Muscle layer of colon (tissue), 2 donors: Measurements from ENCODE around the gene KCNMA1.
"Not testable (repeated sequence)": the region's sequence is repeated elsewhere in the genome, so short reads cannot be mapped to it uniquely, and the experiment has no call there.

Experiments
- H3K27ac ChIP-seq: one replicate; pipeline ENCODE4 v1.7.0; 2013; ENCODE audit warnings: low read depth, mild to moderate bottlenecking, low read length, moderate library complexity
- H3K27me3 ChIP-seq, 2 donors: one replicate each; pipeline ENCODE4 v1.7.0; 2013; ENCODE audit warnings: low read length in 2 of 2, mild to moderate bottlenecking in 2 of 2; ENCODE audit not compliant: insufficient read depth in 2 of 2, control insufficient read depth in 1 of 2
- H3K36me3 ChIP-seq: one replicate; pipeline ENCODE4 v1.7.0; 2013; ENCODE audit warnings: mild to moderate bottlenecking, low read length; ENCODE audit not compliant: insufficient read depth
- H3K4me1 ChIP-seq: one replicate; pipeline ENCODE4 v1.7.0; 2013; ENCODE audit warnings: mild to moderate bottlenecking, low read length; ENCODE audit not compliant: insufficient read depth
- H3K4me3 ChIP-seq, 2 donors: one replicate each; pipeline ENCODE4 v1.7.0; 2013; ENCODE audit warnings: low read length in 2 of 2, low read depth in 1 of 2, mild to moderate bottlenecking in 1 of 2, moderate library complexity in 1 of 2
- H3K9ac ChIP-seq: one replicate; pipeline ENCODE4 v1.7.0; 2013; ENCODE audit warnings: low read length
- H3K9me3 ChIP-seq: one replicate; pipeline ENCODE4 v1.7.0; 2013; ENCODE audit warnings: mild to moderate bottlenecking, low read length
- donor health status: abdominal sarcoma.
- donor health status: Adenocarcinoma of cecum.

KCNMA1 gene

DNA sequence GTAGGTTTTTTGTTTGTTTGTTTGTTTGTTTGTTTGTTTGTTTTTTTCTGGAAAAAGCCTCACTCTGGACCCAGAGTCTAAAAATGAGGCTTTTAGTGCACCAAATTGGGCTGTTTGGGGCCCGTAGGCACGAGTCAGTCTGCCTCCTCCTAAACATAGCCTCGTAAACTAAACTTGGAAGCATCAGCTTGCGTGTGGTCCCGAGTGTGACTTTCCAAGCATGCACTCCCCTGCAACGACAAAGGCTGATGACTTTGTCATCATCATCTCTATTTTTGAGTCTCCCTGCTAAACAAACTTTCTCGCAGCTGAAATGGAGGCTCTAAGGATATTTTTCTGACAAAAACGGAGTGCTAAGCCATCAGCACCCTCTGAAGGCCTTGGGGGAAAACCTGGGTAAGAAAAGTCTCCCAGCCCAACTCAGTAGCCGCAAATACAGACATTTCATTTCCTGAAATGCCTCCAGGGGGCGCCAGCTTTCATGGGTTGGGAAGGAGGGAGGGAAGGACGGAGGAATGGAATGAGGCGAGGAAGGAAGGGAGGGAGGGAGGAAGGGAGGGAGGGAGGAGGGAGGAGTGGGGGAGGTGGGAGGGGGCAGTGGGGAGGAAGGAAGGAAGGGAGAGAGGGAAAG is 245.9 kb downstream of the KCNMA1 start:
- Histone ChIP-seq H3K4me1 (peaks cover 82% of the 10 kb centered on the region), H3K9me3 (no peaks in the 10 kb centered on the region), H3K27me3 (no peaks in the 10 kb centered on the region), H3K36me3 (no peaks in the 10 kb centered on the region), H3K9ac (peak overlapping the region; percentile 41), H3K4me3 (peak overlapping the region in 1 of 2 donors; percentile 16), H3K27ac (peak overlapping the region; percentile 81)

DNA sequence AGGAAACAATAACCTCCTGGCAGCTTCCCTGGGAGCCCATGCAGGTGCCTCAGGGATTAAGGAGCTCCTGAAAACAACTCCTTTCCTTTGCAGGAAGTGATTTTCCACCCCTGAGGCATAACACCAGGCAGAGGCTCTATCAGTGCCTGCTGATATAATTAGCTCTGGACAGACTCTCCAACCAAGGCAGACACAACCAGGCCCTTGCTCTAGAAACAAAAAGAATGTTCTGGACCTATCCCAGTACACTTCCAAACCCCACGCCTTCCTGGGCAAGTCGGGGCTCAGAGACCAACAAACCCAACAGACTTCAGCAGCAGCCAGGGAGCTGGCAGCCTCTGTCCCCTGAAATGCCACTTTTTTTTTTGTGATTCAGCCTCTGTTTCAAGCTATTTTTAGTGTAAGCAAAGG is 247.1 kb downstream of the KCNMA1 start:
- no peak overlapping the region for H3K9ac ChIP-seq

DNA sequence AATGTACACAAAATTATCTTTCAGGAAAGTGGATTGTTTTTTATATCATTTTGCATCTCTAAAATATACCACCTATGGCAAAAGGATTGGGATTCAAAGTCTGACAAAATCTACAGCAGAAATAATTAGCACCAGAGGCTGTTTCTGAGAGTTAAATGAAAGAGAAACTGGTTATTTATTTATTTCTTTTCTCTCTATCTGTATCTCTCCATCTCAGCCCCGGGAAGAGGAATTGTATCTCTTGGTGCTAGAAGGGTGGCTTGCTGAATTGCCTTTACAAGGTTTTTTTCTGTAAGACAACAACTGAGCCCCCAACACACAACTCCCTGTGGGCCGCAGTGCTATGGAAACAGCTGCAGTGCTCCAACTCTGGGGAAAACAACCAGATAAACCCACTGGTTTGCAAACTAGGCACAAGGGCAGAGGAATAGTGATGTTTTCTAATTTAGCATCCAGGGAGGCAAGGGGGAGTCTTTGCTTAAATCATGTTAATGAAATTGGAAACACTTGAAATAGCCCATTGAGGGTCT is 249.0 kb downstream of the KCNMA1 start:
- Histone ChIP-seq H3K4me3 (no peak overlapping the region), H3K27me3 (no peaks in the 10 kb centered on the region), H3K4me1 (peaks cover 79% of the 10 kb centered on the region), H3K27ac (peak overlapping the region; percentile 39), H3K36me3 (no peaks in the 10 kb centered on the region), H3K9me3 (no peaks in the 10 kb centered on the region), H3K9ac (no peak overlapping the region)

More for the DNA sequence above, 247.1 kb downstream of the KCNMA1 start:
- no peak overlapping the region for H3K4me3 ChIP-seq
- H3K4me1 ChIP-seq, result peaks cover 92% of the 10 kb centered on the region
- H3K27me3 ChIP-seq, result no peaks in the 10 kb centered on the region
- H3K36me3 ChIP-seq, result no peaks in the 10 kb centered on the region
- H3K9me3 ChIP-seq, result no peaks in the 10 kb centered on the region
- H3K27ac ChIP-seq, result peak overlapping the region; percentile 81

- not testable (repeated sequence) for H3K36me3 ChIP-seq, H3K27me3 ChIP-seq, H3K9me3 ChIP-seq, H3K4me3 ChIP-seq, H3K9ac ChIP-seq
- H3K27ac ChIP-seq, result peak overlapping the region; percentile 24
- peaks cover 70% of the 10 kb centered on the region for H3K4me1 ChIP-seq
Measured at GRCh38 chr10:77387701-77388100, 249.9 kb downstream of the KCNMA1 start.

DNA sequence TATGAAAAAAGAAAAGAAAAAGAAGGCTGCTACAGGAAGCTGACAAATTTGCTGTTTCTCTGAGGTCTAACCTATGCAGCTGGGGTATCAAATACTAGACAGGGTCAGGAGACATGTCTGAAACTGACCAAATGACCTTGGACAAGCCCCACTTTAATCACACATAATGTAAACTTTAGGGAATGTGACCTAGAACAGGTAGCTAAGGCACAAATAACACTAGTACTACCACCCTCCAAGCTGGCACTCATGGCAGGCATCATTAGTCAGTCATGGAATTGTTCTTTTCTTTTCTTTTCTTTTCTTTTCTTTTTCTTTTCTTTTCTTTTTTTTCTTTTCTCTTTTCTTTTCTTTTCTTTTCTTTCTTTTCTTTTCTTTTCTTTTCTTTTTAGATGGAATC is 250.4 kb downstream of the KCNMA1 start:
- H3K27ac ChIP-seq, result peak overlapping the region; percentile 45
- peaks cover 65% of the 10 kb centered on the region for H3K4me1 ChIP-seq
- H3K4me3 ChIP-seq, result no peak overlapping the region
- no peak overlapping the region for H3K9ac ChIP-seq
- H3K27me3 ChIP-seq, result no peaks in the 10 kb centered on the region
- no peaks in the 10 kb centered on the region for H3K9me3 ChIP-seq
- H3K36me3 ChIP-seq, result no peaks in the 10 kb centered on the region

DNA sequence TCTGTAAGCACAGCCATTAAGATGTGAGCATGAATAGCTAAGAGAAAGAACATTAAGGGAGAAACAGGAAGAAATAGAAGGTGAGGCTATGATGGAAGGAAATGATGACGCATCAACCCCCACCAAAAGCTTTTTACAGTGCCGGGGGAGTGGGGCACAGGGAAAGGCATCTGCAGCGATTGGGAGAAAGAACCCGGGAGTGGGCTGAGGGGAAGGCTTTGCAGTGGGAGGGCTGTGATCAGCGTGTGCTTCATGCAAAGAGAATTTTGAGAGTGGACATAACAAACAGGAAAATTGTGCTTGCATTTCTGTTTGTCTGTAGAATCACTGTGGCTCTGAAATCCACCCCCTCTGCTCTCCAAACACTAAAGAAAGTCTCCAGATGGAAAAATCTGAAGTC is 250.8 kb downstream of the KCNMA1 start:
- H3K9me3 ChIP-seq, result no peaks in the 10 kb centered on the region
- no peak overlapping the region for H3K4me3 ChIP-seq
- no peak overlapping the region for H3K9ac ChIP-seq
- no peaks in the 10 kb centered on the region for H3K27me3 ChIP-seq
- H3K4me1 ChIP-seq, result peaks cover 63% of the 10 kb centered on the region
- H3K36me3 ChIP-seq, result no peaks in the 10 kb centered on the region
- H3K27ac ChIP-seq, result peak overlapping the region; percentile 45

DNA sequence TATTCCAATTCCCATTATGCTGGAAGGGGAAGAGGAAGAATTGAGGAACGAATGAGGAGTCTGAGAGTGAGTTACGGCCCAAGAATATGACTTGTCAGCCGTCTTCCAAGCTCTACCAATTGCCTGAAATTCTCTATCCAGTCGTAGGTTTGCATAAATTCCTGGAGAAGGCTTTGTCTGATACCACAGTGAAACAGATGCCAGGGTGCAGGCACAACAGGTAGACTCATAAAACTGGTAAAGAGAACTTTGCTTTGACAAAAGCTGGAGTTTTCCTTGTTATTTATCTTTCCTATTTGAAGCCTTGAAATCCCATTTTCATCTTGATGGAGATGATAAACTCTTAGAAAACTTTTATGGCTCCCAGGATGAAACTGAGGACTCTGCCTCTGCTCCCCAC is 251.2 kb downstream of the KCNMA1 start:
- Histone ChIP-seq H3K4me3 (no peak overlapping the region), H3K9me3 (no peaks in the 10 kb centered on the region), H3K36me3 (no peaks in the 10 kb centered on the region), H3K27ac (peak overlapping the region; percentile 45), H3K27me3 (no peaks in the 10 kb centered on the region), H3K9ac (no peak overlapping the region), H3K4me1 (peaks cover 59% of the 10 kb centered on the region)

- H3K27ac ChIP-seq, result no peak overlapping the region
- no peaks in the 10 kb centered on the region for H3K36me3 ChIP-seq
- no peaks in the 10 kb centered on the region for H3K27me3 ChIP-seq
- H3K9me3 ChIP-seq, result no peaks in the 10 kb centered on the region
- H3K9ac ChIP-seq, result no peak overlapping the region
- peaks cover 48% of the 10 kb centered on the region for H3K4me1 ChIP-seq
- H3K4me3 ChIP-seq, result no peak overlapping the region
Measured at GRCh38 chr10:77385315-77385714, 252.3 kb downstream of the KCNMA1 start.

GRCh38 chr10:77383861-77384553 is 253.6 kb downstream of the KCNMA1 start:
- Histone ChIP-seq H3K9ac (no peak overlapping the region), H3K36me3 (no peaks in the 10 kb centered on the region), H3K27me3 (no peaks in the 10 kb centered on the region), H3K4me3 (no peak overlapping the region), H3K4me1 (peaks cover 40% of the 10 kb centered on the region), H3K27ac (no peak overlapping the region), H3K9me3 (no peaks in the 10 kb centered on the region)

DNA sequence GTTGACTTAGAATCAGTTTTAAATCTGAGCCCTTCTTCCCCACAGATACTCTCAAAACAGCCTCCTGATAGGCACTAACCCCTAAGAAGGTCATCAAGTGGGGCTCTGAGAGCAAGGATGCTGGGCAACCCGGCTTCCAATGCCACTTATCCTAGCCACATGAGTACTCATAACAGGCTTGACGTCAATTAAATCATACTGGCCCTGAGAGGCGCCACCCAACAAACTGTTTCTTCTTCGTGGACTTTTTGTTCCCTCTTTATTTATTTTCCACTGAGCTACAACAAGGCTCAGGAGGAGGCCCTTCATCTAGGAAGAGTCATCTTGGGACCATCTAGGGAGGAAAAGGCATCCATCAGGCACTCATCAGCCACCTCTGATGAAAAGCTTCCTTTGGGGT is 255.9 kb downstream of the KCNMA1 start:
- Histone ChIP-seq H3K27me3 (no peaks in the 10 kb centered on the region), H3K27ac (no peak overlapping the region), H3K4me1 (peaks cover 33% of the 10 kb centered on the region), H3K9me3 (no peaks in the 10 kb centered on the region), H3K36me3 (no peaks in the 10 kb centered on the region), H3K4me3 (no peak overlapping the region), H3K9ac (no peak overlapping the region)

GRCh38 chr10:77380723-77381122 is 256.9 kb downstream of the KCNMA1 start:
- Histone ChIP-seq H3K4me1 (peaks cover 31% of the 10 kb centered on the region), H3K9ac (no peak overlapping the region), H3K27ac (peak overlapping the region; percentile 19), H3K36me3 (no peaks in the 10 kb centered on the region), H3K9me3 (no peaks in the 10 kb centered on the region), H3K27me3 (no peaks in the 10 kb centered on the region), H3K4me3 (no peak overlapping the region)

DNA sequence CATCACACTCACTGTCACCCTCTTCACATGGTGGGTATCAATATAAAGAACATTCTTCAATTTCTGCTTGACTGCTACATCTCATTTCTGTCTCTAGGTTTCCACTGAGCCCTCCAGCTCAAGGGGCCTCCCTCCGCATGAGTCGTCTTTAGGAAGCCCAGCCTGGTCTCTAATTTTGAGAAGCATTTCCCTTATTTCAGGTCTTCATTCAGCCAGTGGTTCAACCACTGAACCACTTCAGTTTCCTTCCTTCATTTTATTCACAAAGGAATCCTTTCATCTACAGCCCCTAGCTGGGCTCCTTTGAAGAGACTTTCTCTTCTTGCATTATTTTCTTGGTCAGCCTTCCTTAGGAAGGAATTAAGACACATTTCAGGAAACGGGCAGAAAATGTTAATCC is 257.4 kb downstream of the KCNMA1 start:
- H3K9me3 ChIP-seq, result no peaks in the 10 kb centered on the region
- H3K27ac ChIP-seq, result peak overlapping the region; percentile 19
- H3K4me1 ChIP-seq, result peaks cover 31% of the 10 kb centered on the region
- H3K9ac ChIP-seq, result no peak overlapping the region
- no peak overlapping the region for H3K4me3 ChIP-seq
- no peaks in the 10 kb centered on the region for H3K36me3 ChIP-seq
- H3K27me3 ChIP-seq, result no peaks in the 10 kb centered on the region
